GM12878 (cell line): ENCODE results near the gene MYG1.

ENCODE experiments used
- ATF2 ChIP-seq: IDR thresholded peaks from 2 replicates; pipeline ENCODE4 v1.6.1; 2012; ENCODE audit warnings: low read length, inconsistent platforms
- EP300 ChIP-seq, 2 experiments: fragments of 150-350 bp in 1 of 2; IDR thresholded peaks; 2 replicates each; pipeline ENCODE4 v1.6.1; 2011 to 2012; ENCODE audit warnings: low read depth in 2 of 2, low read length in 2 of 2, borderline replicate concordance in 1 of 2, improper control_type of control experiment in 1 of 2, inconsistent platforms in 1 of 2; ENCODE audit not compliant: control insufficient read depth in 1 of 2
- POLR2A ChIP-seq: IDR thresholded peaks from 2 replicates; pipeline ENCODE4 v1.6.1; 2011; ENCODE audit warnings: low read depth, mild to moderate bottlenecking, low read length
- SUZ12 ChIP-seq: fragments of 200-600 bp; sonication (generic); IDR thresholded peaks from one replicate; pipeline ENCODE4 v1.6.1; 2018; ENCODE audit warnings: antibody characterized with exemption, mild to moderate bottlenecking; ENCODE audit not compliant: unreplicated experiment
- ZNF592 ChIP-seq: fragments of 450-650 bp; IDR thresholded peaks from 2 replicates; pipeline ENCODE4 v1.6.1; 2017; ENCODE audit warnings: mild to moderate bottlenecking, moderate library complexity
- TF ChIP-seq, protein P1 (sequence below): fragments of 150-350 bp; IDR thresholded peaks from 2 replicates; pipeline ENCODE4 v1.6.1; 2016; ENCODE audit warnings: low read depth, low read length
- TF ChIP-seq, protein P2 (sequence below), 3 experiments: IDR thresholded peaks in 2 of 3; conservative IDR thresholded peaks in 1 of 3; 2 replicates each; pipeline ENCODE4 v1.5.1; 2011; ENCODE audit warnings: low read depth in 3 of 3, low read length in 3 of 3, mild to moderate bottlenecking in 3 of 3, control low read depth in 2 of 3, moderate library complexity in 2 of 3, inconsistent platforms in 1 of 3, mixed read lengths in 1 of 3; ENCODE audit not compliant: control insufficient read depth in 2 of 3, insufficient read depth in 1 of 3; ENCODE audit errors: extremely low read depth in 1 of 3

DNA sequence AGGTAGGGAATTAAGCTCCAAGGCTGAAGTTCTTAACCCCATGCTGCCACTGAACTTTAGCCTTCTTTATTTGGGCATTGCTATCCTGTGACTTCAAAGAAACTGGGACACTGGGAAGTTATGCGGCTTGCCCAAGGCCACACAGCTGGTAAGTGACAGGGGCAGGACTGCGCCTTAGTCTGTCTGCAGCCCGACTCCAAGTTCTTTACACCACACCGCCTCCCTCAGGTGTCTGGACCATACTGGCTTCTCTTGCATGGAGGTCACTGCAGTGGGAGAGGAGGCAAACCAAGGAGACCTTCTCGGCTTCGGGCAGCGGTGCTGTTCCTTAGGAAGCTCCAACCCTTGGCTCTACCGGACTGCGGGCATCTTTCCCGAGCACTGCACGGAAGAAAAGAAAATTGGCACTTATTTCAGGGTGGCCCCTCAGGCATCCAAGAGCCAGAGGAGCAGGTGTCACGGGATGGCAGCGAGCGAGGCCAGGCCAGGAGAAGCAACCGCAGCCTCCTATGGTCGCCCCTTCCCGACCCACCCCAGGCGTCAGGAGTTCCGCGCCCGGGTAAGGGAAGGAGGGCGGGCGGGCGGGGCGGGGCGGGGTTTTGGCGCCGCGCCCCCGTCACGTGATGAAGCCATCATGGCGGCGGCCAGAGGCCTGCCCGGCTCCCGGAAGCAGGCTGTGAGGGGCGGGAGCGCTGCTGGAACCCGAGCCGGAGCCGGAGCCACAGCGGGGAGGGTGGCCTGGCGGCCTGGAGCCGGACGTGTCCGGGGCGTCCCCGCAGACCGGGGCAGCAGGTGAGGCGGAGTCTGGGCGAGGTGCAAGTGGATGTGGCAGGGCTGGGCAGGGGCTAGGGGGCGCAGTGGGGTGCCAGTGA, 47.8 kb upstream of the MYG1 start:
- TF ChIP-seq, protein P1, sequence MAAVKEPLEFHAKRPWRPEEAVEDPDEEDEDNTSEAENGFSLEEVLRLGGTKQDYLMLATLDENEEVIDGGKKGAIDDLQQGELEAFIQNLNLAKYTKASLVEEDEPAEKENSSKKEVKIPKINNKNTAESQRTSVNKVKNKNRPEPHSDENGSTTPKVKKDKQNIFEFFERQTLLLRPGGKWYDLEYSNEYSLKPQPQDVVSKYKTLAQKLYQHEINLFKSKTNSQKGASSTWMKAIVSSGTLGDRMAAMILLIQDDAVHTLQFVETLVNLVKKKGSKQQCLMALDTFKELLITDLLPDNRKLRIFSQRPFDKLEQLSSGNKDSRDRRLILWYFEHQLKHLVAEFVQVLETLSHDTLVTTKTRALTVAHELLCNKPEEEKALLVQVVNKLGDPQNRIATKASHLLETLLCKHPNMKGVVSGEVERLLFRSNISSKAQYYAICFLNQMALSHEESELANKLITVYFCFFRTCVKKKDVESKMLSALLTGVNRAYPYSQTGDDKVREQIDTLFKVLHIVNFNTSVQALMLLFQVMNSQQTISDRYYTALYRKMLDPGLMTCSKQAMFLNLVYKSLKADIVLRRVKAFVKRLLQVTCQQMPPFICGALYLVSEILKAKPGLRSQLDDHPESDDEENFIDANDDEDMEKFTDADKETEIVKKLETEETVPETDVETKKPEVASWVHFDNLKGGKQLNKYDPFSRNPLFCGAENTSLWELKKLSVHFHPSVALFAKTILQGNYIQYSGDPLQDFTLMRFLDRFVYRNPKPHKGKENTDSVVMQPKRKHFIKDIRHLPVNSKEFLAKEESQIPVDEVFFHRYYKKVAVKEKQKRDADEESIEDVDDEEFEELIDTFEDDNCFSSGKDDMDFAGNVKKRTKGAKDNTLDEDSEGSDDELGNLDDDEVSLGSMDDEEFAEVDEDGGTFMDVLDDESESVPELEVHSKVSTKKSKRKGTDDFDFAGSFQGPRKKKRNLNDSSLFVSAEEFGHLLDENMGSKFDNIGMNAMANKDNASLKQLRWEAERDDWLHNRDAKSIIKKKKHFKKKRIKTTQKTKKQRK = no peak
- no peak for TF ChIP-seq ATF2
- peak; percentile 92 for TF ChIP-seq POLR2A
- TF ChIP-seq ZNF592 = no peak
- TF ChIP-seq, protein P2, sequence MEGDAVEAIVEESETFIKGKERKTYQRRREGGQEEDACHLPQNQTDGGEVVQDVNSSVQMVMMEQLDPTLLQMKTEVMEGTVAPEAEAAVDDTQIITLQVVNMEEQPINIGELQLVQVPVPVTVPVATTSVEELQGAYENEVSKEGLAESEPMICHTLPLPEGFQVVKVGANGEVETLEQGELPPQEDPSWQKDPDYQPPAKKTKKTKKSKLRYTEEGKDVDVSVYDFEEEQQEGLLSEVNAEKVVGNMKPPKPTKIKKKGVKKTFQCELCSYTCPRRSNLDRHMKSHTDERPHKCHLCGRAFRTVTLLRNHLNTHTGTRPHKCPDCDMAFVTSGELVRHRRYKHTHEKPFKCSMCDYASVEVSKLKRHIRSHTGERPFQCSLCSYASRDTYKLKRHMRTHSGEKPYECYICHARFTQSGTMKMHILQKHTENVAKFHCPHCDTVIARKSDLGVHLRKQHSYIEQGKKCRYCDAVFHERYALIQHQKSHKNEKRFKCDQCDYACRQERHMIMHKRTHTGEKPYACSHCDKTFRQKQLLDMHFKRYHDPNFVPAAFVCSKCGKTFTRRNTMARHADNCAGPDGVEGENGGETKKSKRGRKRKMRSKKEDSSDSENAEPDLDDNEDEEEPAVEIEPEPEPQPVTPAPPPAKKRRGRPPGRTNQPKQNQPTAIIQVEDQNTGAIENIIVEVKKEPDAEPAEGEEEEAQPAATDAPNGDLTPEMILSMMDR (IDR thresholded peaks at IDR 0.05 in 2 of 3, conservative IDR thresholded peaks at IDR 0.05 in 1 of 3; ENCODE audit: control insufficient read depth in 2 of 3, extremely low read depth in 1 of 3, insufficient read depth in 1 of 3, low read depth in 3 of 3, low read length in 3 of 3) = peak; percentile 52 to 83 (median 64); a peak in 5 of 6 replicates
- TF ChIP-seq EP300 (IDR thresholded peaks at IDR 0.05; ENCODE audit: borderline replicate concordance in 1 of 2, control insufficient read depth in 1 of 2, low read depth in 2 of 2, low read length in 2 of 2) = no peak
- no peak for TF ChIP-seq SUZ12
